H1 (cell line): Measurements from ENCODE around the gene RASGRF1. TPM values are rescaled to one million over a fixed set of nuclear protein-coding genes. Genes with fewer than 3 reads are reported as not detected.

Experiments
- BCL11A ChIP-seq, 2 experiments: IDR thresholded peaks; one replicate each; pipeline ENCODE4 v1.6.1; 2011; ENCODE audit warnings: low read depth in 2 of 2, low read length in 2 of 2, mild to moderate bottlenecking in 2 of 2
- HDAC6 ChIP-seq: IDR thresholded peaks from one replicate; pipeline ENCODE4 v1.7.1; 2012; ENCODE audit warnings: low read depth, mild to moderate bottlenecking, inconsistent platforms, low read length, moderate library complexity
- MAFK ChIP-seq: IDR thresholded peaks from 2 replicates; pipeline ENCODE4 v1.6.1; 2012; ENCODE audit warnings: low read depth, mild to moderate bottlenecking, improper control_type of control experiment, low read length
- MAX ChIP-seq: IDR thresholded peaks from 2 replicates; pipeline ENCODE4 v1.6.1; 2012; ENCODE audit warnings: inconsistent platforms
- RFX5 ChIP-seq: IDR thresholded peaks from 2 replicates; pipeline ENCODE4 v1.6.1; 2011; ENCODE audit warnings: low read depth, low read length, improper control_type of control experiment, borderline replicate concordance
- SP2 ChIP-seq: IDR thresholded peaks from 2 replicates; pipeline ENCODE4 v1.6.1; 2012; ENCODE audit warnings: mild to moderate bottlenecking, low read length, inconsistent platforms
- TBP ChIP-seq: IDR thresholded peaks from 2 replicates; pipeline ENCODE4 v1.6.1; 2011; ENCODE audit warnings: low read depth, low read length, improper control_type of control experiment
- ZNF274 ChIP-seq: IDR thresholded peaks from 2 replicates; pipeline ENCODE4 v1.7.0; 2012; ENCODE audit warnings: low read length, borderline replicate concordance; ENCODE audit errors: extremely low read depth
- polyA plus RNA-seq, 7 experiments: library from polyadenylated mRNA; depleted of rRNA in 3 of 7; stranded (reverse) in 5 of 7; unstranded in 2 of 7; fragments of >200 nt in 5 of 7; fragments of 200-250 nt in 2 of 7; gene quantifications; 1 replicate in 5 of 7; 2 replicates in 1 of 7; 4 replicates in 1 of 7; pipeline versions ENCODE4 v1.2.1 to v1.2.3, GENCODE V29; 2011 to 2013; ENCODE audit warnings: missing spikeins in 2 of 7, mixed read lengths in 2 of 7
- total RNA-seq: library from RNA; stranded (reverse); fragmentation: NEBNext Ultra II Directional; extraction: Animal tissue kit (Norgen Biotek cat#: 25700); gene quantifications from 2 replicates; pipeline ENCODE4 v1.2.1, GENCODE V29; 2021

Gene RASGRF1
- total and polyA plus RNA-seq, 2 of the 8 experiments (the other 6 are each of a cell fraction or from before 2014, with no cell fraction given), result 0.42 to 0.67 TPM

GRCh38 chr15:78922527-78922926, 168.1 kb downstream of the RASGRF1 start (continued):
- TF ChIP-seq RFX5, result no peak
- no peak for TF ChIP-seq BCL11A (IDR thresholded peaks at IDR 0.05; ENCODE audit: low read depth in 2 of 2, low read length in 2 of 2)
- TF ChIP-seq HDAC6, result no peak
- no peak for TF ChIP-seq TBP
- no peak for TF ChIP-seq MAFK
- no peak for TF ChIP-seq ZNF274
- no peak for TF ChIP-seq SP2
- no peak for TF ChIP-seq MAX
